Measurements from ENCODE around the gene SMURF2. TPM values are rescaled to one million over a fixed set of nuclear protein-coding genes. Genes with fewer than 3 reads are reported as not detected.
A peak's percentile ranks its signal among the peaks of the same experiment; 100 is the strongest.

The SMURF2 gene
- total and polyA plus RNA-seq, 10 of the 15 experiments (the other 5 are each of a cell fraction or from before 2014, with no cell fraction given), result 2.8 to 13.4 (median 7.5) TPM

DNA sequence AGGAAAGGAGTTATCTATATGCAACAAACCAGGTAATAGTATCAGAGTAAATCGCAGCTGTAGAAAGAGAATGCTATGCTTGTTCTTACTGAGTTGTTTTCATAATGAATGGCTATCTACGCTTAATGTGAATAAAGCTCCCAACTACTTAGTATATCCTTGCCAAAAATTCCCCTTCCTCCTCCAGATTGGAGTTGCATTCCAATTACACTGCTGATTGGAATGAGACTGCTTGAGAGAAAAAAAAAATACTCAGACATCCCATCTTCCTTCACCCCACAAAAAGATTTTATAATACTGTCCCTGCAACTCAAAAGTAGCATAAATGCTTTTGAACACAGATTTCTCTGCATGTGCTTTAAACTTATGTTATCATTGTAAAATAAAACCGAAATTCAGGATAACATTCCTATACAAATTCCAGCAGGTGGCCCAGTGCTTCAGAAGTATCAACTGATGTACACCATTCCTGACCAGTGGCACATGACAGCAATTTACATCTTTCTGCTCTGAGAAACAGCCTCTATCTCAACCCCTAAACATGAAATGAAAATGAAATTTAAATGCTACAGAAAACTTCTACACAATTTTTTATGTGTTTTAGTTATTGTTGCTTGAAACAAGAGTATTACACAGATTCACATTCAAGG is 47.0 kb downstream of the SMURF2 start:
- RAD21 ChIA-PET (ENCODE audit: unreplicated experiment), result no interaction called here
- intact Hi-C loops (cut with micrococcal nuclease; ENCODE audit: unreplicated experiment), result no loop called here
- POLR2A ChIA-PET, result no interaction called here
- ATAC-seq (no peak), FAIRE-seq (peak; percentile 79), DNase-seq (ENCODE audit: low read depth, low spot score) (no peak)
- no peaks in the 10 kb centered on the region for H3K36me3 ChIP-seq (ENCODE audit: control insufficient read depth in 2 of 2, insufficient read depth in 2 of 2, low read length in 1 of 2)
- in situ Hi-C loops (cut with MboI), result no loop called here
- no peaks in the 10 kb centered on the region for H3K27me3 ChIP-seq (replicated peaks in 1 of 2; ENCODE audit: control insufficient read depth in 2 of 2, insufficient read depth in 2 of 2, low read length in 1 of 2)
- BruUV-seq (replicated peaks), result no TSS peak
- H3K9me3 ChIP-seq (replicated peaks; ENCODE audit: control insufficient read depth, insufficient read depth, low read length), result no peaks in the 10 kb centered on the region; the same call in 2 of the 3 replicates
- SMC1A ChIA-PET (ENCODE audit: uncharacterized antibody, unreplicated experiment), result no interaction called here
- no peak overlapping the region for H3K27ac ChIP-seq (ENCODE audit: control insufficient read depth, insufficient read depth)
- CTCF ChIA-PET, result interaction anchor here (0.6 to 1.8 kb wide), 3 partner anchors 12 to 766 kb away, joined by 3 to 5 read pairs (median 4); no protein-coding TSS in a partner anchor
- H4K20me1 ChIP-seq (ENCODE audit: control insufficient read depth, insufficient read depth), result no peaks in the 10 kb centered on the region
- TF ChIP-seq LARP7 (IDR thresholded peaks at IDR 0.05) (no peak), HDAC2 (IDR thresholded peaks at IDR 0.05) (no peak), ZNF24 (IDR thresholded peaks at IDR 0.05) (no peak), HDGF (IDR thresholded peaks at IDR 0.05) (no peak), NR2C1 (IDR thresholded peaks at IDR 0.05) (no peak), JUND (IDR thresholded peaks at IDR 0.05; ENCODE audit: low read depth, low read length) (no peak), TCF7 (IDR thresholded peaks at IDR 0.05; ENCODE audit: borderline replicate concordance) (no peak), CUX1 (IDR thresholded peaks at IDR 0.05; ENCODE audit: insufficient replicate concordance, low read depth, low read length) (no peak), PBX3 (IDR thresholded peaks at IDR 0.05; ENCODE audit: insufficient replicate concordance, low read depth, low read length) (no peak), BACH1 (IDR thresholded peaks at IDR 0.05; ENCODE audit: borderline replicate concordance) (no peak), CBX5 (IDR thresholded peaks at IDR 0.05; ENCODE audit: low read depth) (no peak), ZNF592 (IDR thresholded peaks at IDR 0.05) (no peak), PAX8 (IDR thresholded peaks at IDR 0.05) (no peak)
- no peak overlapping the region for H2AFZ ChIP-seq (ENCODE audit: control insufficient read depth, low read depth, low read length)
- 81% methylated on average over 3 of the region's 3 CpGs for WGBS (ENCODE audit: insufficient coverage, insufficient replicate concordance, low lambda C conversion rate, missing lambda C conversion rate)
- no peaks in the 10 kb centered on the region; the same call in 1 of the 2 replicates for H3K79me2 ChIP-seq (ENCODE audit: control insufficient read depth, insufficient read depth, low read length)
- no peak overlapping the region for H3K4me2 ChIP-seq (ENCODE audit: control insufficient read depth, insufficient read depth)
- H3K9ac ChIP-seq (ENCODE audit: control insufficient read depth, insufficient read depth, low read length), result no peak overlapping the region
- H3K4me3 ChIP-seq, result no peak overlapping the region
- no peaks in the 10 kb centered on the region; the same call in 1 of the 2 replicates for H3K4me1 ChIP-seq (ENCODE audit: control insufficient read depth, insufficient read depth, low read length)
